Cortex of kidney (tissue), 1 donor: ENCODE measurements around the gene ARID4B.
"Not testable (repeated sequence)": the region's sequence is repeated elsewhere in the genome, so short reads cannot be mapped to it uniquely, and the experiment has no call there.

ENCODE experiments used
- DNase-seq: peaks from one replicate; lab custom pipeline; 2025; lab: John Stamatoyannopoulos, UW

ARID4B gene

GRCh38 chr1:235327559-235328270 is at the start of gene ARID4B:
Gene ARID4B (minus strand): TSS chr1:235328179. CDS start chr1:235326919, 1,260 bp downstream.
- no peak for DNase-seq

GRCh38 chr1:235375919-235376605 is 48.1 kb upstream of the ARID4B start:
- no peak for DNase-seq

GRCh38 chr1:235369802-235370201 is 41.8 kb upstream of the ARID4B start:
- no peak for DNase-seq

GRCh38 chr1:235368428-235368827 is 40.4 kb upstream of the ARID4B start:
- no peak for DNase-seq

- peak; percentile 48 for DNase-seq
Measured at GRCh38 chr1:235367000-235367908, 39.3 kb upstream of the ARID4B start, which contains the start of gene TBCE. Gene TBCE (plus strand): TSS chr1:235367427. CDS start chr1:235380050, 12,623 bp downstream.

GRCh38 chr1:235366286-235366685 is 38.3 kb upstream of the ARID4B start:
- no peak for DNase-seq

- not testable (repeated sequence) for DNase-seq
Measured at GRCh38 chr1:235364189-235364588, 36.2 kb upstream of the ARID4B start.

GRCh38 chr1:235358899-235359298 is 30.9 kb upstream of the ARID4B start:
- no peak for DNase-seq

- no peak for DNase-seq
Measured at GRCh38 chr1:235357485-235358373, 29.8 kb upstream of the ARID4B start.

- no peak for DNase-seq
Measured at GRCh38 chr1:235351898-235352297, 23.9 kb upstream of the ARID4B start.

GRCh38 chr1:235351441-235351840 is 23.5 kb upstream of the ARID4B start:
- no peak for DNase-seq

- DNase-seq, result no peak
Measured at GRCh38 chr1:235343726-235344125, 15.7 kb upstream of the ARID4B start.

GRCh38 chr1:235342471-235342870 is 14.5 kb upstream of the ARID4B start:
- DNase-seq, result no peak

- DNase-seq, result no peak
Measured at GRCh38 chr1:235342039-235342438, 14.1 kb upstream of the ARID4B start.

GRCh38 chr1:235341334-235341733 is 13.4 kb upstream of the ARID4B start:
- DNase-seq, result no peak

GRCh38 chr1:235339746-235340145 is 11.8 kb upstream of the ARID4B start:
- DNase-seq, result no peak

- no peak for DNase-seq
Measured at GRCh38 chr1:235336903-235337302, 8.9 kb upstream of the ARID4B start.

- no peak for DNase-seq
Measured at GRCh38 chr1:235331401-235331800, 3.4 kb upstream of the ARID4B start.

GRCh38 chr1:235330918-235331285 is 2.9 kb upstream of the ARID4B start:
- DNase-seq, result no peak

GRCh38 chr1:235329139-235329902 is 1.3 kb upstream of the ARID4B start:
- no peak for DNase-seq
